Colonic mucosa (tissue), 4 donors: ENCODE data around the gene IQSEC2. TPM values are rescaled to one million over a fixed set of nuclear protein-coding genes. Genes with fewer than 3 reads are reported as not detected.

Experiments used
- DNase-seq: peaks from one replicate; pipeline ENCODE4 v3.0.0-alpha.2; 2020
- H3K27ac ChIP-seq: fragments of 200-600 bp; one replicate; pipeline ENCODE4 v1.8.0; 2021
- H3K27me3 ChIP-seq: fragments of 200-600 bp; one replicate; pipeline ENCODE4 v1.8.0; 2021
- H3K36me3 ChIP-seq: fragments of 200-600 bp; one replicate; pipeline ENCODE4 v1.8.0; 2021
- H3K4me1 ChIP-seq: fragments of 200-600 bp; one replicate; pipeline ENCODE4 v1.8.0; 2021; ENCODE audit warnings: mild to moderate bottlenecking
- H3K4me3 ChIP-seq: fragments of 200-600 bp; one replicate; pipeline ENCODE4 v1.8.0; 2021
- H3K9ac ChIP-seq, 2 donors: one replicate each; pipeline ENCODE4 v1.7.0; 2013; ENCODE audit warnings: control low read depth in 2 of 2, low read depth in 2 of 2, low read length in 2 of 2
- H3K9me3 ChIP-seq: fragments of 200-600 bp; one replicate; pipeline ENCODE4 v1.8.0; 2021
- CTCF ChIP-seq: fragments of 200-600 bp; IDR thresholded peaks from one replicate; pipeline ENCODE4 v1.8.0; 2022; ENCODE audit warnings: antibody characterized with exemption, mild to moderate bottlenecking
- intact Hi-C: fragments of 100-400 bp; cut with DNase I; formaldehyde crosslinking; loops from one replicate; pipeline ENCODE4 v1.14.1; 2022
- total RNA-seq, 2 donors: library from RNA; stranded (reverse); fragmentation: NEBNext Ultra II Directional in 1 of 2; extraction: Animal tissue kit (Norgen Biotek cat#: 25700) in 1 of 2; gene quantifications; one replicate each; pipeline ENCODE4 v1.2.1, GENCODE V29; 2021
- donor health status: healthy.
- donor health status: DM: no; HTN: no; CAD: no.
- donor health status: DM: no; HTN: no; CAD: no.

Gene IQSEC2
- total RNA-seq, 2 donors from 2014 or later: 23.1 to 26.1 TPM

DNA sequence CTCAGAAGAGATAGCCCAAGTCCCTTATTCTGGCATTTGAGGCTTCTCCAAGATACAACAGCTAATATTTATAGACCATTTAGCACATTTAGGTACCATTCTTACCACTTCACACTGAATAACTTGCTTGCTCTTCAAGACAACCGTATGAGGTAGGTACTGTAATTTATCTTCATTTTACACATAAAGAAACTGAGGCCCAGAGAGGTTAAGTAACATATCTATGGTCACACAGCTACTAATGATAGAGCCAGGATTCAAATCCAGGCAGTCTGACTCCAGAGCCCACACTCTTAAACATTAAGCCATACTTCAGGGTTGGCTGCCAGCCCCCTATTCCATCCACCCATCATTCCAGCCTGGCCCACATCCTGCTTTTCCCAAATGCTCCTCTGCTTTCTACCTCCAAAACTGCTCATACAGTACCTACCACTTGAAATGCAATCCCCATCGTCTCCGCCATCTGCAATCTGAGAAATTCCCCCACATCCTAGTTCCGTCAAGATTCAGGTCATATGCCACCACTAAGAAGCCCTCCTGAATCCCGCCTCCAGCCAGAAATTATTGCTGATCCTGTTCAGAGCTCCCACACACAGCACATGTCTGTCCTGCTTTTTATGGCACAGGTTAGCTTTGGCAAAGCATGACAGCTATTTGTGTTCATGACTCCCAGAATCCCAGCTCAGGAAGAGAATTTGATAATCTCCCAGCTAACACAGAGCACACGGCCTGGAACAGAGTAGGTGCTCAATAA lies 23.5 kb downstream of the IQSEC2 start:
- intact Hi-C loops: no loop called here
- DNase-seq: no peak

GRCh38 chrX:53257166-53257565 lies 24.2 kb downstream of the IQSEC2 start:
- Histone ChIP-seq H3K4me1 (no peaks in the 10 kb centered on the region), H3K27me3 (no peaks in the 10 kb centered on the region), H3K9me3 (no peaks in the 10 kb centered on the region), H3K27ac (no peak overlapping the region), H3K9ac (no peak overlapping the region), H3K36me3 (no peaks in the 10 kb centered on the region), H3K4me3 (no peak overlapping the region)
- DNase-seq: no peak
- TF ChIP-seq CTCF: no peak
- intact Hi-C loops: no loop called here

More for the DNA sequence above, 23.5 kb downstream of the IQSEC2 start:
- Histone ChIP-seq H3K9me3 (no peaks in the 10 kb centered on the region), H3K4me3 (no peak overlapping the region), H3K27ac (no peak overlapping the region), H3K36me3 (no peaks in the 10 kb centered on the region), H3K9ac (no peak overlapping the region), H3K4me1 (no peaks in the 10 kb centered on the region), H3K27me3 (no peaks in the 10 kb centered on the region)
- no peak for TF ChIP-seq CTCF

DNA sequence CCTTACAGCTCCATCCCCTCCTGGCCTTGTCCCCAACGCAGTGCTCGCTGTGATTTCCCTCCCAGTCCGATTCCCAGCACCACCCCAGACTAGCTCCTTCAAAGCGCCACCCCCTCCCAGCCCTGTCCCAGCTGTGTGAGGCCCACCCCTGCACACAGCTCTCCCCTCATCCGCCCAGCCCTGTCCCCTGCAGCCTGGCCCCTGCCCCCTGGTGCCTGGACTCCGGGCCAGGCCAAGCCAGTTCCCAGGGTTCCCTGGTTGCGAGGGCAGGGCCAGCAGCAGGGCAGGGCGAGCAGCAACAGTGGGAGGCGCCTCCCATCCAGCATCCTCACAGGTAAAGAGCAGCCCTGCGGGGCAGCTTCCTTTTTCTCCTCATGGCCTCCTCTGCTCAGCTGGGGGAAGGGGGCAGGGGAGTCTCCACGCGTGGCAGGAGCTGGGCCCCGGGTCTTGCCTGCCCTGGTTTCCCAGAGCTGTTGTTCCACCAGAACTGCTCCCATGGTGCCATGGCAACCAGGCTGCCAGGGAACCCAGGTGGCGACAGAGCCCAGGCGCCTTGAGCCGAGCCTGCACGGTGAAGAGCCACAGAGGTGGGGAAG lies 24.8 kb downstream of the IQSEC2 start:
- Histone ChIP-seq H3K9me3 (no peaks in the 10 kb centered on the region), H3K4me1 (no peaks in the 10 kb centered on the region), H3K9ac (no peak overlapping the region), H3K4me3 (no peak overlapping the region), H3K27ac (no peak overlapping the region), H3K36me3 (no peaks in the 10 kb centered on the region), H3K27me3 (no peaks in the 10 kb centered on the region)
- no peak for TF ChIP-seq CTCF
- intact Hi-C loops: no loop called here
- no peak for DNase-seq

- H3K27me3 ChIP-seq: no peaks in the 10 kb centered on the region
- H3K9ac ChIP-seq: no peak overlapping the region
- TF ChIP-seq CTCF: no peak
- no peaks in the 10 kb centered on the region for H3K9me3 ChIP-seq
- H3K4me1 ChIP-seq: no peaks in the 10 kb centered on the region
- no peaks in the 10 kb centered on the region for H3K36me3 ChIP-seq
- no peak for DNase-seq
- H3K27ac ChIP-seq: no peak overlapping the region
- no peak overlapping the region for H3K4me3 ChIP-seq
- intact Hi-C loops: no loop called here
Observed at GRCh38 chrX:53255738-53256191, 25.6 kb downstream of the IQSEC2 start.

DNA sequence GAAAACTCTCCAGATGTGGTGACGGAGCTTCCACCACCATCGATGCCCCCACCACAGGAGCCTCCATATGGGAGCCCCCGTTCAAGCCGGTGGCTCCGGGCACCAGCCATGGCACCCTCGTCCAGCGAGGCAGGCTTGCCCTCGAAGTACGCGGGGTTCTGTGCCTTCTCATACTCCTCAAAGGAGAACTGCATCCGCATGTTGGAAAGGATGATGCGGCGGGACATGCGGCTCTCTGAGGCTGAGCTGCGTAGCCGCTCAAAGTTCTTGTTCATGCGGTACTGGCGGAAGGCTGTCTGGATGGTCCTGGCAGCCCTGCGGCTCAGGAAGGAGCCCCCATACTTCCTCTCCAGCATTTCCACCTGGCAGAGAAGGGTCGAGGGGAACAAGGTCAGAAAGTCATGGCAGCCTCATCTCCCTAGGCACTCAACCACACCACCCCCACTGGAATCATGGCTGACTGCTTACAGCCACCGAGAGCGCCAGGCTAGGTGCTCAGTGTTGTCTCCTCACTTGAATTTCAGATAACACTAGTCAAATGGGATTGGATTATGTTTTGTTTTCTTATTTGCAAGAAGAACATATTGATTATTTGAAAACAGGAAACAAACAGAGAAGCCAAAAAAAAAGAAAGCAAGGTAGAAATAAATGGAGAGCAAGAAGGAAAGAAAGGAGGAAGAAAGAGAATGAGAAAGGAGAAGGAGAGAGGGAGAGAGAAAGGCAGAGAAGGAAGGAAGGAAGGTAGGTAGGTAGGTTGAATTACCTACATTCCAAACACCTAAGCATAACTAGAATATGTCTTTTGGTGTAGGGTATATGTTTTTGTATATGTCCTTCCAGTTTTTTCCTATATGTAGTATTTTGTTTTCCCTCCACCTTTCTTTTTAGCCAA lies 26.6 kb downstream of the IQSEC2 start:
- H3K4me1 ChIP-seq: no peaks in the 10 kb centered on the region
- no peaks in the 10 kb centered on the region for H3K36me3 ChIP-seq
- H3K4me3 ChIP-seq: no peak overlapping the region
- no peak overlapping the region for H3K27ac ChIP-seq
- intact Hi-C loops: no loop called here
- no peaks in the 10 kb centered on the region for H3K9me3 ChIP-seq
- no peak overlapping the region for H3K9ac ChIP-seq
- TF ChIP-seq CTCF: no peak
- no peak for DNase-seq
- H3K27me3 ChIP-seq: no peaks in the 10 kb centered on the region
